T47D (cell line): ENCODE results near the gene SRD5A1.
A peak's percentile ranks its signal among the peaks of the same experiment; 100 is the strongest.

ENCODE experiments used
- DNase-seq, 2 experiments: peaks; one replicate each; pipeline versions ENCODE4 v3.0.0 to v3.0.0-alpha.2; 2011 to 2012; ENCODE audit warnings: low read depth in 1 of 2, low spot score in 1 of 2
- JUND ChIP-seq: IDR thresholded peaks from 2 replicates; pipeline ENCODE4 v1.6.1; 2012; ENCODE audit warnings: low read depth
- in situ Hi-C: cut with HindIII; loops from 2 replicates; pipeline ENCODE4 v1.10.0; 2016; ENCODE audit warnings: low sequenced_read_pairs, low pct_unique_long_range_greater_than_20kb

Gene SRD5A1

DNA sequence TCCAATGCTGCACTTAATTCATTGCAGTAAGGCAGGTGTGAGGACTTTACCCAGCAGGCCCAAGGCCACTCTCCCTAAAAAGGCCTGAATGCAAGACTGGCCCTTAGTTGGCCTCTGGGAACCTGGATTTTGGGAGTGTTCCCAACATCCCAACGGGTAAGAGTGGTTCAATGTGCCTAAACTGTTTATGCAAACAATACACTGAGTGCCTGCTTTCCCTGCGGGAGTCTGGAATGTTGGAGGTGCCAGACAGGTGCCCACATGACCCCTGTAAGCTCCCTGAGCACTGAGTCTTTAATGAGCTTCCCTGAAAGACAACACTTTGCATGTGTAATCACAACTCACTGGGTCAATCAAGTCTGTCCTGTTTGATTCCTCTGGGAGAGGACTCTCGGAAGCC, 37.8 kb upstream of the SRD5A1 start:
- DNase-seq: peak in 1 of 2 experiments; percentile 52
- in situ Hi-C loops: no loop called here
- TF ChIP-seq JUND: no peak

DNA sequence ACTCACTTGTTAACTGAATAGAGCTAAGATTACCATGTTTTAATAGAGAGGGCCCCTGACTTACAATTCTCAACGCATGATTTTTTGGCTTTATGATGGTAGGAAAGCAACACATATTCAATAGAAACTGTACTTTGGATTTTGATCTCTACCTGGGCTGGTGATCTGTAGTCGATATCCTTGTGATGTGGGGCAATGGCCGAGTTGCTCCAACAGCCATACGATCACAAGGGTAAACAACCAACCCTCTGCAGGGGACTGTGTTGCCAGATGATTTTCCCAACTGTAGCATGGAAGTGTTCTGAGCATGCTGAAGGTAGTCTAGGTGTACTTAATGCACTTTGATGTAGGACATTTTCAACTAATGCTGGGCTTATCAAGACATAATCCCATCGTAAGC, 36.9 kb upstream of the SRD5A1 start:
- TF ChIP-seq JUND: no peak
- in situ Hi-C loops: no loop called here
- DNase-seq: no peak

DNA sequence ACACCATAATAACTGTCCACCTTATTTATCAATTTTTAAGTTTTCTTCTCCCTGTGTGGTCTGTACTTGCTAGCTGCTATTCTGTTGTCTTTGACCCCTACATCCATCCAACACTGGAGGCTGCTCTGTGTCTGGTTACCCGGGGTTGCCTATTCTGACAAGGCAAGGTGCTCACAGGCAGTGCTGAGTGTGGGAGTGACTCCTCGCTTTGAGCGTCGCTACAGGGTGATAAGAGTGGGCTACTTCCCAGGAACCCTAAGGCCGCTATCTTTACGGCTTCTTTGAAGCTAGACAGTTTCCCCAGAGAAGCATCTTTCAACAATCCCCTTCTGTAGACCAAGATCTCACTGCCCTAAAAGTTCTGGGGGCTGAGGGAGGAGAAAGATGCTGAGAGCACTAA, 35.7 kb upstream of the SRD5A1 start:
- TF ChIP-seq JUND: no peak
- DNase-seq: no peak
- in situ Hi-C loops: no loop called here

DNA sequence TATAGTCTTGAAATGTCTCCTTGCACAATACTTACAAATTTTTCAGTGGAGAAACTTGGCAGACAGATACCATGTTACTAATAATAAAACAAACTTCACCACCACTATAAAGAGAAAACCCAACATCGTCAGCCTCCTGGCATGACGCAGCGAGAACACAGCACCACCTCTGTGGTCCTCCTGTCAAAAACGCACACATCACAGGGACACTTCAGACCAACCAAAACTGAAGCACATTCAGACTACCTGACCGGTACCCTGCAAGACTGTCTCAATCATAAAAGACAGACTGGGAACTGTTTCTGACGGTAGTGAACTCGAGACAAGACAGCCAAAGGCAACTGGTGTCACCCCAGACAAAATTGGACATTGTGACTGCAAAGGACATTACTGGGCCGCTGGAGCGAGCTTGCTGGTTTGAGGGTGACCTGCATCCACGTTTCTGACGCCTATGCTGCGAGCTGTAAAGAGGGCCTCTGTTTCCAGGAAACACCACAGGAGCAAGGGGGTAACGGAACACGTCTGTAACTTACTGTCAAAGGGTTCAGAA, 34.8 kb upstream of the SRD5A1 start:
- TF ChIP-seq JUND: no peak
- in situ Hi-C loops: no loop called here
- no peak for DNase-seq

DNA sequence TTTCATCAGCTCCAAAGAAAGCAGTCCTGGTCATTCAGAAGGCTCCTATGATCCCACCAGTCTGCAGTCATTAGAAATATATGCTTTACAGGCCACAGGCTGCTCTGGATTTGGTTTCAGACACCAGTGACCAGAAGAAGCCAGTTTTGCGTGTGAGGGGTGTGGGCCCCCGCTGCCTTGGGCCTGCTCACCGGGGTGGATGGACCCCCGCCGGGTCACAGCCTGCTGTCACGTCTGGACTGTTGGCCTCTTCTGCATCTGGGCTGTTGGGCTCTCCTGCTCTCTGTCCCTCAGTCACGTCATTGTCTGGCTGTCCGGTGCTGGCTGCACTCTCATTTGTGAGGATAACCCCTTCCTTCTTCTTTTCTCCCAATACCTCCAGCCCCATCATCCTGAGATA, 33.5 kb upstream of the SRD5A1 start:
- in situ Hi-C loops: no loop called here

DNA sequence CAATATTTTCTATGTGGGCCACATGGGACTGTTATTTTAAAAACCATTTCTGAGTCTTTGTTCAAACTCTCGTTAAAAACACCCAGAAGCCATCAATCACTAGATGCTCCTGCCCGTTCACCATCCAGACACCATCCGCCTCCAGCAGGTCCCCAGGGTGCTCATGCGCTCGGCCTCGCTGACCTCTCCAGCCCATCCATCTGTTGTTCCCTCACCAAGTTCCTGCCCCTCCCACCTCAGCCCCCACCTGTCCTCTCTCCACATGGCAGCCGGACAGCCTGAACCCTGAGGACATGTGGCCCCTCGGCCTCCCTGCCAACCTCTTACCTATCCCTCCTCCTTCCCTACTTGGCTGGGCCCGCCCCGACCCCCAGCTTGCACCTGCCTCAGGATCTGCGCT, 32.0 kb upstream of the SRD5A1 start:
- in situ Hi-C loops: no loop called here
- TF ChIP-seq JUND: no peak
- DNase-seq: no peak

More for the DNA sequence above, 33.5 kb upstream of the SRD5A1 start:
- no peak for DNase-seq
- no peak for TF ChIP-seq JUND

DNA sequence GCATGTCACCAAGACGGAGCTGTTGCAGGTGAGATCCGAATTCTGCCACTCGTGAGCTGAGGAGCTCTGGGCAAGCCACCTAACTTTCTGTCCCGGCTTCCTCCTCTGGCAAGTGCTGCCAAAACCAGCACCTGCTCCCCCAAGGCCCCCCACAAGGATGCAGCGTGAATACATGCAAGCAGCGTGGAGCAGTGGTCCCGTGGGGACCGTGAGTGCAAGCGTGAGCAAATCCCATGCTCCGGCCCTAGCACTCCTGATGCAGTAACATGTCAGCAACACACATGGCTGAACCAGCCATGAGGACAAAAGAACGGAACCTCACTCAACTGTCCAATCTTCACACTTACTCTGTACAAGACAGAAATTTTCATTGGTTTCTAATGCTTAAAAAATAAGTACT, 31.4 kb upstream of the SRD5A1 start:
- DNase-seq: no peak
- in situ Hi-C loops: no loop called here
- TF ChIP-seq JUND: no peak

DNA sequence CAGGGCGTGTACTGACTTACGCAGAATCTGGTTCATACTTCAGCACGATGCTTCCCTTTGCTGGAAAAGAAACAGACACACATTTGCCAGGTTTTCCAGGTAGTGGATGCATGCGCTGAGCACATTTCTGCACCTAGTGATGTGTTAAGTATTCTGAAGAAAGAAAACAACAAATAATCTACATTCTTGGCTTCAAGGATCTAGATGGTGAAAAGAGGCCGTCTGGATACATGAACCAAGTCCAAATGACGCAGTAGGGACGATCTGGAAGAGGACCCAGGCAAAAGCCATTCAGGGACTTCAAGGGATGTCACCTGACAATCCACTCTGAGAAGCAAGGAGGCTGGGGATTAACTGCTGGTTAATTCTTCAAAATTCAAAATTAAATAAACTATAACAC, 30.8 kb upstream of the SRD5A1 start:
- TF ChIP-seq JUND: no peak
- in situ Hi-C loops: no loop called here

DNA sequence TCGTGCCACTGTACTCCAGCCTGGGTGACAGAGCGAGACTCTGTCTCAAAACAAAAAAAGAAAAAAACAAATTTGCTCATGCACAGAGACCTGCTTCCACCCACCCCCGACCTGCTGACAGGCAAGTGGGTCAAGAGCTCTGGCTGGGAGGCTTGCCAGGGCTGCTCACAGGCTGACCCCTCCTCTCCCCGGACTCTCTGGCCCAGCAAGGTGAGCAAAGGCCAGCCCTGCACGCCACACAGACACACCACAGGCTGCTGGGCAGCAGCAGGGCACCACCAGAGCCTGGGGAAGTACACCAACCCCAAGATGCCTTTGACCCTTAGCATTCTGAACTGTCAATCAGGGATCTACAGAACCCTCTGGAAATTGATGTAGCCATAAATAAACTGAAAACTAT, 29.6 kb upstream of the SRD5A1 start:
- in situ Hi-C loops: no loop called here
- DNase-seq: no peak
- no peak for TF ChIP-seq JUND

More for the DNA sequence above, 30.8 kb upstream of the SRD5A1 start:
- DNase-seq: no peak

DNA sequence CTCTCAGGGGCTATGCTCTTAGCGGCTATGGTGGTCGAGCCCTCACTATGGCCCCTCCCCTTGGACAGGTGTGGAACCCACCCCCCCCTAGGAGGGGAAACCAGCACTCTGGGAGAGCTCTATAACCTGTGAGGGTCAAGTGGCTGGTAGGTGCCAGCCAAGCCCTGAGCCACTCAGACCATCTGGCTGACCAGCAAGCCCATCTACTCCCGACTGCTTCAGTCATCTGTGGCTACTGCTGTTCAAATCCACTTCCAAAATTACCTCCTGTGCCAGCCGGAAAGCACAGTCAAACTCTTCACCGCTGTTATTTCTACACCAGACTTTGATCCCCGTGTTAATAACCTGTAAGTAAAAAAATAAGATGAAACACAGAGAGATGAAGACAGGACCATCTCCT, 28.9 kb upstream of the SRD5A1 start:
- no peak for TF ChIP-seq JUND
- no peak for DNase-seq
- in situ Hi-C loops: no loop called here

DNA sequence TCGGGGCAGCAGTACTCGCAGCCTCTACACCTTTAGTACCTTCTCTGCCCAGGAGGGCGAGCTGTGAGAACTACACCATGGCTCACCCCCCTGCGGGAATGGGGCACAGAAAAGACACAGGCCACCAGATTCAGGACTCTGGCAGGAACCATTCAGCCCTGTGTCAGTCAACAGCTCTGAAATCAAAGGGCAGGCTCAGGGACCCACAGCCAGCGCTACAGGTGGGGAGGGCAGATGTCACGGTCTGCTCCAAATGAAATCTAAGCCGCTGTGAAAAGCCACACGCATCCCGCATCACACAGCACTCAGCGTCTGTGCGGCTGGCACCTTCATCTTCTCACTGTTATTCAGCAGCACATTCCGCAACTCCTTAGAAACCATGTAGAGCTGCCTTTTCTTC, 28.3 kb upstream of the SRD5A1 start:
- in situ Hi-C loops: no loop called here
- DNase-seq: no peak
- TF ChIP-seq JUND: no peak

DNA sequence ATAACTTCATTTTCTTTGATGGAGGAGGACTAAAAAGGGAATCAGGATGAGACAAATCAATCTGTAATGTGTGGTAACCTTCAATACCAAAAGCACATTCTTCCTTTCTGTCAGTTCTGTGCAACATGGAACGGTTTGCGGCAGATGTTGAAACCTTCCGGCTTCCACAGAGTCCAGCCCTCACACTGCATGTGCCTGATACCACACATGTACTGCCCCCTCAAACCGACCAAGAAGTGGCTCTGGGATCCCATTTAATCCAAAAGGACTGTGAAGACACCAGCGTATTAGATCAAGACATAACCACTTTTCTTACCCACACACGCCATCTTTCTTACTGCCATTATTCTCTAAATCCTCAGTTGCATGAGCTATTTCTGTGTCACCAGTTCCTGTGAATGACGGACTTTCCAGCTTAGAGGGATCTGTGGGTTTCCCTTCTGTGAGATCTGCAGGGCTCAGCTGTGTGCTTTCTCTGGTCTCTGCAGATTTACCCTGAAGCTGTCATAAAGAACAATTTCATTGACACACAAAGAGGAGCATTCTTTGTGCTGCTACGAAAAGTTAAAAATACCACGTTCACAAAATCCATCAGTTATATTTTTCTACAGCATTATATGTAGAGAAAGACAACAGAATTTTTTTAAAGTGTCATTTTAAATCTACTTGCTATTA, 26.2 kb upstream of the SRD5A1 start:
- no peak for TF ChIP-seq JUND
- in situ Hi-C loops: no loop called here
- DNase-seq: no peak

DNA sequence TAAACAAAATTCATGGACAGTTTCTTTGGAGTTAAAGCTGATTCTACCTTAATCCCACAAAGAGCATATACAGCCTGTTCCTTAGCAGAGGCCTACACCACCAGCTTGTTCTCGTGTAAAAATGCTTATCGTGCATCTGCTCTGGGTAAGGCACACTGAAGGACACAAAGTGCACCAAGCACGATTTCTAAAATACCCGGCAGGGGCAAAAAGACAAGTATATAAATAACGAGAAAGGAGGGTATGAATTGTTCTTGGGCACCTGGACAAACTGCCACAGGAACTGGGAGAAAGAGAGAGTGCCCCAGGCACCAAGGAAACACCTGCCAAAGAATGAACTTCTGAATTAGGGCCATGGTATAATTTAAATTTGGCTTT, 25.7 kb upstream of the SRD5A1 start:
- TF ChIP-seq JUND: no peak
- in situ Hi-C loops: no loop called here
- DNase-seq: no peak

DNA sequence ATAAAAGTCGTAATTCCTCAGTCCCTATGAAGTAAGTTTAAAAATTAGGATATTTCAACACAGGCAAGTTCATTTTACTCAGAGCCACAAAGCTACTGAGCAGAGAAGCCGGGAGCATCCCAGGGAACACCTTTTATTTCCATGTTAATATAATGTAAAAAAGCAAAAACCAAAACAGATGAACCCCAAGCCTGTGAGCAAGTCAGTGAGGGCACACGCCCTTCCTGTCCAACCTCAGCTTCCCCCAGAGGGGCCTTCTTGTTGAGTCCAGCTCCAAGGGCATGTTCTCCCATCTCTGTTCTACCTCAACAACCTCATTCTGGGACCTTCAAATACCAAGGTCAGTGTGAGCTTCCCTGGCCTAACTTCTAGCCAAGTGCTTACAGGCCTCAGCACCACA, 25.2 kb upstream of the SRD5A1 start:
- in situ Hi-C loops: no loop called here
- DNase-seq: no peak
- no peak for TF ChIP-seq JUND
